DND-41 (cell line): Measurements from ENCODE around the gene TXNL4B.

ENCODE experiments used
- ATAC-seq: fragments of 200-7000 bp; cut with Tn5 transposase; 3 replicates; pipeline ENCODE4 v1.9.1; 2021; ENCODE audit warnings: low read depth; ENCODE audit not compliant: insufficient read depth
- DNase-seq: peaks from one replicate; pipeline ENCODE4 v3.0.0-alpha.2; 2020
- H2AFZ ChIP-seq: 2 replicates; pipeline ENCODE4 v1.6.0; 2012; ENCODE audit warnings: low read depth, low read length
- H3K27ac ChIP-seq: 2 replicates; pipeline ENCODE4 v1.5.1; 2012; ENCODE audit warnings: low read length, inconsistent platforms
- H3K27me3 ChIP-seq: fragments of 200-600 bp; sonication (generic); 2 replicates; pipeline ENCODE4 v1.6.0; 2012; ENCODE audit warnings: low read length, mild to moderate bottlenecking, inconsistent platforms; ENCODE audit not compliant: insufficient read depth, poor library complexity
- H3K36me3 ChIP-seq: 2 replicates; pipeline ENCODE4 v1.5.1; 2012; ENCODE audit warnings: low read length, inconsistent platforms; ENCODE audit not compliant: insufficient read depth
- H3K4me1 ChIP-seq: 2 replicates; pipeline ENCODE4 v1.5.1; 2012; ENCODE audit warnings: mild to moderate bottlenecking, low read length; ENCODE audit not compliant: insufficient read depth
- H3K4me2 ChIP-seq: 2 replicates; pipeline ENCODE4 v1.6.0; 2012; ENCODE audit warnings: mild to moderate bottlenecking, moderate library complexity, low read length, inconsistent platforms; ENCODE audit not compliant: insufficient read depth
- H3K4me3 ChIP-seq, 2 experiments: fragments of 200-600 bp in 1 of 2; shearing (Covaris generic) in 1 of 2; 2 replicates each; pipeline ENCODE4 v1.5.1; 2012 to 2016; ENCODE audit warnings: inconsistent platforms in 2 of 2, low read length in 2 of 2, mild to moderate bottlenecking in 2 of 2, low read depth in 1 of 2, moderate library complexity in 1 of 2
- H3K79me2 ChIP-seq: 2 replicates; pipeline ENCODE4 v1.6.0; 2012; ENCODE audit warnings: low read length, inconsistent platforms; ENCODE audit not compliant: insufficient read depth
- H3K9ac ChIP-seq: 2 replicates; pipeline ENCODE4 v1.6.0; 2012; ENCODE audit warnings: low read depth, mild to moderate bottlenecking, inconsistent platforms, low read length, moderate library complexity
- H3K9me3 ChIP-seq: 2 replicates; pipeline ENCODE4 v1.5.1; 2012; ENCODE audit warnings: low read length, moderate library complexity, mild to moderate bottlenecking, inconsistent platforms; ENCODE audit not compliant: insufficient read depth, severe bottlenecking
- H4K20me1 ChIP-seq: 2 replicates; pipeline ENCODE4 v1.6.0; 2012; ENCODE audit warnings: low read length; ENCODE audit not compliant: insufficient read depth
- EZH2 ChIP-seq: IDR thresholded peaks from 3 replicates; pipeline ENCODE4 v1.6.1; 2012; ENCODE audit warnings: borderline replicate concordance, low read depth, mild to moderate bottlenecking, moderate library complexity, low read length, inconsistent platforms; ENCODE audit not compliant: severe bottlenecking
- TF ChIP-seq, protein P1 (sequence below): IDR thresholded peaks from 2 replicates; pipeline ENCODE4 v1.5.1; 2012; ENCODE audit warnings: borderline replicate concordance, low read length, moderate library complexity, mild to moderate bottlenecking; ENCODE audit not compliant: poor library complexity, severe bottlenecking; ENCODE audit errors: extremely low read depth

TXNL4B gene

DNA sequence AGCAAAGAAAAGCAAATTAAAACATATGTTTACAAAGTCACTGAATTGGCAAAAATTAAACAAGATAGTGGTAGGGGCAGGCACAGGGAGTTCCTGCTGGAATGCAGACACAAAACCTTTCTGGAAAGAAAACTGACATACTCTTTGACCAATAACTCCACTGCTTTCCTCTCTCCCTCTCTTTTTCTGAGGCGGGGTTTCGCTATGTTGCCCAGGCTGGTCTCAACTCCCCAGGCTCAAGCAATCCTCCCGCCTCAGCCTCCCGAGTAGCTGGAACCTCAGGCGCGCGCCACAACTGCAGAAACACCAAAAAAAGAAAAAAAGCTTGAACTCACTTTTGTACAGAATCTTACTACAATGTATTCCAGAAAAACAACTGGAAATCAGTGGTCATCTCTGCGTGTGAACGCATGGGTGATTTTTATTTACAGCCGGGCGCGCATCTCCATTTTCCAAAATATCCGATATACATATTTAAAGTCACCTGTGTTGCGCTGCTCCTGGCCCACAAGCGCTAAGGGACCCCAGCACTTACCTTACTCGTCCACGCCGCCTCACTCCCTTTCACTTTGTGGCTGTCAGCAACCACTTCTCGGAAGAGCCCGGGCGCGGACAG is 480 bp downstream of the TXNL4B start:
- peak; percentile 25 for DNase-seq
- Histone ChIP-seq H2AFZ (peak overlapping the region; percentile 93), H4K20me1 (peaks cover 8% of the 10 kb centered on the region; the same call in 1 of the 2 replicates), H3K4me3 (peak overlapping the region; percentile 83 to 86), H3K27me3 (no peaks in the 10 kb centered on the region), H3K27ac (peak overlapping the region; percentile 78), H3K9me3 (no peaks in the 10 kb centered on the region), H3K36me3 (peaks cover 56% of the 10 kb centered on the region), H3K4me2 (peak overlapping the region; percentile 94), H3K9ac (peak overlapping the region; percentile 77), H3K79me2 (peaks cover 71% of the 10 kb centered on the region), H3K4me1 (peaks cover 46% of the 10 kb centered on the region)
- no peak; the same call in 1 of the 3 replicates for ATAC-seq
- TF ChIP-seq EZH2 = no peak
- TF ChIP-seq, protein P1, sequence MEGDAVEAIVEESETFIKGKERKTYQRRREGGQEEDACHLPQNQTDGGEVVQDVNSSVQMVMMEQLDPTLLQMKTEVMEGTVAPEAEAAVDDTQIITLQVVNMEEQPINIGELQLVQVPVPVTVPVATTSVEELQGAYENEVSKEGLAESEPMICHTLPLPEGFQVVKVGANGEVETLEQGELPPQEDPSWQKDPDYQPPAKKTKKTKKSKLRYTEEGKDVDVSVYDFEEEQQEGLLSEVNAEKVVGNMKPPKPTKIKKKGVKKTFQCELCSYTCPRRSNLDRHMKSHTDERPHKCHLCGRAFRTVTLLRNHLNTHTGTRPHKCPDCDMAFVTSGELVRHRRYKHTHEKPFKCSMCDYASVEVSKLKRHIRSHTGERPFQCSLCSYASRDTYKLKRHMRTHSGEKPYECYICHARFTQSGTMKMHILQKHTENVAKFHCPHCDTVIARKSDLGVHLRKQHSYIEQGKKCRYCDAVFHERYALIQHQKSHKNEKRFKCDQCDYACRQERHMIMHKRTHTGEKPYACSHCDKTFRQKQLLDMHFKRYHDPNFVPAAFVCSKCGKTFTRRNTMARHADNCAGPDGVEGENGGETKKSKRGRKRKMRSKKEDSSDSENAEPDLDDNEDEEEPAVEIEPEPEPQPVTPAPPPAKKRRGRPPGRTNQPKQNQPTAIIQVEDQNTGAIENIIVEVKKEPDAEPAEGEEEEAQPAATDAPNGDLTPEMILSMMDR = no peak

DNA sequence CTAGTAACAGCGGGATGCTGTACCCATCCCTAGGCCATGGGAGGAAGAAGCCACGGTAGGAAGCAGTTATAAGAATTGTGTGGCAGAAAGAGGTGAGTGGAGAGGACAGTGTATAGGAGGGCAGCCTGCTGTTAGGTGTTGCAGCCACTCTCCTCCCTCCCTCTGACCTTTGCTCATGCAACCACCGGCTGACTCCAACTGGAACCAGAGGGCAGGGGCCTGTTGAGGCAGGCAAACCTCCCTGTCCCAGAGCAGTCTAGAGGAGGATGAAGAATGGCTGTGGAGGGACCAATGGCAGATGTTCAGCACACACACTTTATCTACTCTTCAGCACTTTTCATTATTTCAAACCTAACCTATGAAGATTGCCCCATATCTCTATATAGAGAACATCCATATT is 2.2 kb downstream of the TXNL4B start:
- DNase-seq (no peak), ATAC-seq (no peak)
- H3K9me3 ChIP-seq = no peaks in the 10 kb centered on the region
- peaks cover 63% of the 10 kb centered on the region for H3K79me2 ChIP-seq
- TF ChIP-seq EZH2 = no peak
- TF ChIP-seq, protein P1 = no peak
- no peak overlapping the region for H2AFZ ChIP-seq
- no peak overlapping the region for H3K27ac ChIP-seq
- peak overlapping the region in 1 of 2 experiments; percentile 18; a peak in 1 of 4 replicates for H3K4me3 ChIP-seq
- H3K27me3 ChIP-seq = no peaks in the 10 kb centered on the region
- H3K36me3 ChIP-seq = peaks cover 54% of the 10 kb centered on the region
- H4K20me1 ChIP-seq = peaks cover 8% of the 10 kb centered on the region; the same call in 1 of the 2 replicates
- peaks cover 42% of the 10 kb centered on the region for H3K4me1 ChIP-seq
- H3K4me2 ChIP-seq = peak overlapping the region; percentile 94
- peak overlapping the region; percentile 77; the same call in 1 of the 2 replicates for H3K9ac ChIP-seq

DNA sequence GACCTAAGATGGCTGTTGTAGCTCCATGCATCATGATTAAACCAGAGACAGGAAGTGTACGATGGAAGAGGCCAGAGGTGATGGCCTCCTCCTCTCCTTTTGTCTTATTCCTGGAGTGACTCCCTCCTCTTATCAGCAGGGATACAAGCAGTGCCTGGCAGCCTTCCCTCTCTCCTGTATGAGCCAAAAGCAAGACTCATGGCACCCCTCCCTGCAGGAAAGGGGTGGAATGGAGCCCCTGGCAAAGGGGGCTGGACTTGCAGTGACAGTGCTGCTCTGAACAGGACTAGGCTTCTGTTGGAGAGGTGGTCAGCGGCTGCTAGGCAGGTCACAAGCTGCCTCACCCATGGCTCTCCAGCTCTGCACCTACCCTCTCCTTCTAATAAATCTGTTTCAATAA is 8.4 kb downstream of the TXNL4B start:
- Histone ChIP-seq H3K4me2 (no peak overlapping the region), H3K9me3 (peaks cover 13% of the 10 kb centered on the region), H3K27me3 (no peaks in the 10 kb centered on the region), H2AFZ (no peak overlapping the region), H3K36me3 (peaks cover 55% of the 10 kb centered on the region), H4K20me1 (peaks cover 3% of the 10 kb centered on the region; the same call in 1 of the 2 replicates), H3K4me1 (no peaks in the 10 kb centered on the region), H3K27ac (no peak overlapping the region), H3K9ac (no peak overlapping the region), H3K79me2 (peaks cover 3% of the 10 kb centered on the region), H3K4me3 (no peak overlapping the region)
- ATAC-seq = no peak
- no peak for DNase-seq
- TF ChIP-seq, protein P1 = no peak
- no peak for TF ChIP-seq EZH2
